PC-9 (cell line): Measurements from ENCODE around the gene ACSF2.

Experiments used
- CTCF ChIP-seq: fragments of 200-600 bp; sonication (generic); conservative IDR thresholded peaks from 2 replicates; pipeline ENCODE4 v1.6.1; 2017; ENCODE audit warnings: mixed run types, antibody characterized with exemption, mild to moderate bottlenecking, moderate library complexity
- EZH2 ChIP-seq: fragments of 200-600 bp; sonication (generic); IDR thresholded peaks from 2 replicates; pipeline ENCODE4 v1.8.0; 2017; ENCODE audit warnings: antibody characterized with exemption, low read depth

GRCh38 chr17:50443505-50443974, 17.5 kb downstream of the ACSF2 start:
- TF ChIP-seq CTCF (no peak; the same call in 1 of the 2 replicates), EZH2 (no peak)
